ENCODE measurements around the gene RTF1. TPM values are rescaled to one million over a fixed set of nuclear protein-coding genes. Genes with fewer than 3 reads are reported as not detected.
"Not testable (repeated sequence)": the region's sequence is repeated elsewhere in the genome, so short reads cannot be mapped to it uniquely, and the experiment has no call there.

RTF1 gene
- total and polyA plus RNA-seq, 8 donors: 7.9 to 17.3 (median 10.3) TPM

DNA sequence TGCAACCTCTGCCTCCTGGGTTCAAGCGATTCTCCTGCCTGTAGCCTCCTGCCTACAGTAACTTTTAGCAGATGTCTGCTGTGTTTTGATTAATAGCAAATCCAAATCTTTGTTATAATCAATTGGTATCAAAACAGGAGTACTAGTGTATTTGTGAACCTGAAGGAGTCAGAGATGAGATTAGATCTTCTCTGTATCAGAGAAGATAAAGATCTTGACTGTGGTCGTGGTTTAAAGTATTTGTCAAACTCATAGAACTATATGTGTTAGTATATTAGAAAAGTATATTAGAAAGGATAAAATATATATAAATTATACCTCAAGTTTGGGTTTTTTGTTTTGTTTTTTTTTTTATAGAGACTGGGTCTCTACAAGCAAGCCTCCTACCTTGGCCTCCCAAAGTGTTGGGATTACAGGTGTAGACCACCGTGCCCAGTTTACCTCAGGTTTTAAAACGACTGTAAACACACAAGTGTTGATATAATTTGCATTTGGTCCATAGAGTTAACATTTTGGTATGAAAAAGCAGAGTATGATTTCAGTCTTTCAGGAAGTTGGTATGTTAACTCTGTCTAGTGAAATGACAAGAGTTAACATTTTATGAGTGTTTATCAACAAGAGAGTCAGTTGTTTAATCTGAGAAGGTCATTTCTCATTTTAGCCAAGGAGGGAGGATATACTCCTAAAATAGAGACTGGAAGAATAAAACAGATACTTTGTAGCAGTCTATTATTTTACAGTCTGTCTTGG, 18.3 kb downstream of the RTF1 start:
- FAIRE-seq (no peak), DNase-seq (no peak), ATAC-seq (no peak)
- H3K4me1 ChIP-seq: no peaks in the 10 kb centered on the region
- WGBS, 2 donors: 82 to 83% methylated on average over 4 of the region's 4 CpGs
- H3K27ac ChIP-seq: no peak overlapping the region
- no peaks in the 10 kb centered on the region for H3K27me3 ChIP-seq
- intact Hi-C loops (cut with DNase I): no loop called here
- peaks cover 0 to 14% (median 0%) of the 10 kb centered on the region in 3 donors for H3K36me3 ChIP-seq
- H3K4me3 ChIP-seq: no peak overlapping the region
- TF ChIP-seq, protein P1, sequence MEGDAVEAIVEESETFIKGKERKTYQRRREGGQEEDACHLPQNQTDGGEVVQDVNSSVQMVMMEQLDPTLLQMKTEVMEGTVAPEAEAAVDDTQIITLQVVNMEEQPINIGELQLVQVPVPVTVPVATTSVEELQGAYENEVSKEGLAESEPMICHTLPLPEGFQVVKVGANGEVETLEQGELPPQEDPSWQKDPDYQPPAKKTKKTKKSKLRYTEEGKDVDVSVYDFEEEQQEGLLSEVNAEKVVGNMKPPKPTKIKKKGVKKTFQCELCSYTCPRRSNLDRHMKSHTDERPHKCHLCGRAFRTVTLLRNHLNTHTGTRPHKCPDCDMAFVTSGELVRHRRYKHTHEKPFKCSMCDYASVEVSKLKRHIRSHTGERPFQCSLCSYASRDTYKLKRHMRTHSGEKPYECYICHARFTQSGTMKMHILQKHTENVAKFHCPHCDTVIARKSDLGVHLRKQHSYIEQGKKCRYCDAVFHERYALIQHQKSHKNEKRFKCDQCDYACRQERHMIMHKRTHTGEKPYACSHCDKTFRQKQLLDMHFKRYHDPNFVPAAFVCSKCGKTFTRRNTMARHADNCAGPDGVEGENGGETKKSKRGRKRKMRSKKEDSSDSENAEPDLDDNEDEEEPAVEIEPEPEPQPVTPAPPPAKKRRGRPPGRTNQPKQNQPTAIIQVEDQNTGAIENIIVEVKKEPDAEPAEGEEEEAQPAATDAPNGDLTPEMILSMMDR (IDR thresholded peaks at IDR 0.05): no peak
- no peaks in the 10 kb centered on the region for H3K9me3 ChIP-seq

DNA sequence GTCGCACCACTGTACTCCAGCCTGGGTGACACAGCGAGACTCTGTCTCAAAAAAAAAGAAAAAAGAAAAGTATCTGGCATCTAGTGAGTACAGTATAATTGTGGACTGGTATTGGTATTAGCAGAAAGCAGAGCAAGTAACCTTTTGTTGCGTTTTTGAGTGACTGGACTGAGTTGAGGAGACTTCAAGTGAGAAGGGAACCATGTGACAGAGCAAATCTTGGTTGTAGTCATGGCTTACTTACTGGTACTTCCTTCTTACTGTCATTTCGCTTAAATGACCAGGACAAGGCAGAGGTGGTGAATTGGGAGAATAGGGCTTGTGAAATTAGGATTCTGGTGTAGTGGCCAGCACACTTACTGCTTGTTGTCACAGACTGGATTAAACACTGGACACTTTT, 20.6 kb downstream of the RTF1 start:
- WGBS, 2 donors: 93 to 96% methylated on average over 4 of the region's 4 CpGs
- intact Hi-C loops (cut with DNase I): no loop called here
- ATAC-seq (no peak), FAIRE-seq (no peak), DNase-seq (no peak)
- Histone ChIP-seq H3K27me3 (no peaks in the 10 kb centered on the region), H3K27ac (no peak overlapping the region), H3K36me3 (peaks cover 0 to 16% (median 0%) of the 10 kb centered on the region in 3 donors), H3K4me1 (no peaks in the 10 kb centered on the region), H3K9me3 (no peaks in the 10 kb centered on the region), H3K4me3 (no peak overlapping the region)
- TF ChIP-seq, protein P1 (IDR thresholded peaks at IDR 0.05): no peak

DNA sequence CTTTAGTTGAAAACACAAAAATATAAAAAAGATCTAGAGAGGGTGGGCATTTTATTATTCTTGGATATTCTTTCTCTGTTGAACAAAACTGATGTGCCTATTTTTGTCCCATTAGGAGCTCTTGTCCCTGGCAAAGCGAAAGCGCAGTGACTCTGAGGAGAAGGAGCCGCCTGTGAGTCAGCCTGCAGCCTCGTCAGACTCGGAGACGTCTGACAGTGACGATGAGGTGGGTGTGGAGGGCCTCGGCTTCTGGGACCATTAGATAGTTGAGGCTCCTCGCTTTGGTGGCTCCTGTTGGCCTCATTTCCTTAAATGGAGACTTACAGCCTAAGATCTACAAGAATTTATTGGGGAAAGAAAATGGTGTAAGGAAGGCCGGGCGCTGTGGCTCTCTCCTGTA, 21.3 kb downstream of the RTF1 start:
- FAIRE-seq: no peak
- no peak overlapping the region for H3K27ac ChIP-seq
- TF ChIP-seq, protein P1 (IDR thresholded peaks at IDR 0.05): no peak
- no peaks in the 10 kb centered on the region for H3K9me3 ChIP-seq
- H3K4me3 ChIP-seq: no peak overlapping the region
- H3K27me3 ChIP-seq: no peaks in the 10 kb centered on the region
- no peaks in the 10 kb centered on the region for H3K4me1 ChIP-seq
- DNase-seq: no peak
- H3K36me3 ChIP-seq: peaks cover 0 to 16% (median 0%) of the 10 kb centered on the region in 3 donors
- no peak for ATAC-seq
- WGBS, 2 donors: 94 to 98% methylated on average over 11 of the region's 11 CpGs
- intact Hi-C loops (cut with DNase I): no loop called here

DNA sequence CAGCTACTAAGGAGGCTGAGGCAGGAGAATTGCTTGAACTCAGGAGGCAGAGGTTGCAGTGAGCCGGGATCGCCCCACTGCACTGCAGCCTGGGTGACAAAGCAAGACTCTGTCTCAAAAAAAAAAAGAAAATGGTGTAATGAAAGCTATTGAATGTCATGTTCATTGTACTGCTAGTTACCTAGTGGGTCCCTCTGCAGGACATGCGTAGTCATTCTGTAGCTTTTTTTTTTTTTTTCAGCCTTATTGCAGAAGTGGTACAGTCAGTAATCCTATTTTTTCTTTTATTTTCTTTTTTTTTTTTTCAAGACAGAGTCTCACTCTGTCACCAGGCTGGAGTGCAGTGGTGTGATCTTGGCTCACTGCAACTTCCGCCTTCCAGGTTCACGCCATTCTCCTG, 21.9 kb downstream of the RTF1 start:
- DNase-seq; H3K27me3 ChIP-seq; intact Hi-C loops (cut with DNase I); ATAC-seq; FAIRE-seq; H3K9me3 ChIP-seq; H3K4me1 ChIP-seq; H3K27ac ChIP-seq; H3K4me3 ChIP-seq: not testable (repeated sequence)
- H3K36me3 ChIP-seq: peaks cover 0 to 16% (median 0%) of the 10 kb centered on the region in 3 donors
- WGBS, 2 donors: 95% methylated on average over 5 of the region's 5 CpGs

DNA sequence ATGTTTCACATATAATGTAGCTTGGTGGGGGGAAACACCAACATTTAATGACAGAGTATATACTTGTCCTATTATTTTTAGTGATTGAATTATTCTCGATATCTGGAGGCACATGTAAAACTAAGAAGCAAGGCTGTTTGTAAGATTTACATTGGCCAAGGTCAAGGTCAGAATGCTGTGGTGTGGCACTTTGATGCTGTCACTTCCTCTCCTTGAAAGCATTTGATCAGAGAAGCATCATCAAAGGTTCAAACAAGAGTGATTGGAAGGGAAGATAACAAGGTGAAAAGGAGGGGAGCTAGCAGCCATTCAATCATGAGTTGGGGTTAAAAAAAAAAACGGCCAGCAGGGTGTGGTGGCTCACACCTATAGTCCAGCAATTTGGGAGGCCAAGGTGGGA, 26.4 kb downstream of the RTF1 start:
- H3K27ac ChIP-seq: no peak overlapping the region
- H3K4me1 ChIP-seq: no peaks in the 10 kb centered on the region
- intact Hi-C loops (cut with DNase I): no loop called here
- WGBS, 2 donors: 34 to 43% methylated on average over 2 of the region's 2 CpGs
- TF ChIP-seq, protein P1 (IDR thresholded peaks at IDR 0.05): no peak
- no peak overlapping the region for H3K4me3 ChIP-seq
- ATAC-seq: no peak
- no peak for DNase-seq
- FAIRE-seq: no peak
- peaks cover 0 to 16% (median 0%) of the 10 kb centered on the region in 3 donors for H3K36me3 ChIP-seq
- no peaks in the 10 kb centered on the region for H3K27me3 ChIP-seq
- H3K9me3 ChIP-seq: no peaks in the 10 kb centered on the region
